GM12864 (cell line): ENCODE measurements around the gene CTDSPL.

ENCODE experiments used
- DNase-seq: peaks from one replicate; pipeline ENCODE4 v3.0.0-alpha.2; 2011; ENCODE audit warnings: low read depth
- H3K4me3 ChIP-seq: 2 replicates; pipeline ENCODE4 v1.5.1; 2011; ENCODE audit warnings: mild to moderate bottlenecking, low read depth, low read length, control low read depth
- CTCF ChIP-seq: IDR thresholded peaks from 2 replicates; pipeline ENCODE4 v1.5.1; 2011; ENCODE audit warnings: low read depth, mild to moderate bottlenecking, moderate library complexity, low read length, control low read depth, inconsistent platforms; ENCODE audit errors: missing control alignments

Gene CTDSPL

GRCh38 chr3:37904601-37905000, 42.9 kb downstream of the CTDSPL start:
- no peak for DNase-seq
- TF ChIP-seq CTCF, result no peak
- no peak overlapping the region for H3K4me3 ChIP-seq

- no peak for TF ChIP-seq CTCF
- no peak overlapping the region for H3K4me3 ChIP-seq
Observed at GRCh38 chr3:37905346-37905745, 43.7 kb downstream of the CTDSPL start.

GRCh38 chr3:37905987-37906674, 44.5 kb downstream of the CTDSPL start:
- TF ChIP-seq CTCF, result no peak
- DNase-seq, result no peak
- H3K4me3 ChIP-seq, result no peak overlapping the region

More at GRCh38 chr3:37905346-37905745, 43.7 kb downstream of the CTDSPL start:
- DNase-seq, result no peak

- no peak for DNase-seq
- no peak overlapping the region for H3K4me3 ChIP-seq
- no peak for TF ChIP-seq CTCF
Observed at GRCh38 chr3:37906734-37907282, 45.1 kb downstream of the CTDSPL start.

GRCh38 chr3:37907371-37907770, 45.7 kb downstream of the CTDSPL start:
- no peak overlapping the region for H3K4me3 ChIP-seq
- TF ChIP-seq CTCF, result no peak
- DNase-seq, result no peak

GRCh38 chr3:37907906-37908305, 46.2 kb downstream of the CTDSPL start:
- no peak overlapping the region for H3K4me3 ChIP-seq
- TF ChIP-seq CTCF, result no peak
- peak; percentile 66 for DNase-seq
